CD4-positive, alpha-beta T cell treated with Interleukin-17A for 1 hour (primary cell): ENCODE results near the gene IRAG1.

ENCODE experiments used
- DNase-seq: peaks from one replicate; pipeline ENCODE4 v3.0.0-alpha.2; 2020

The IRAG1 gene, protein sequence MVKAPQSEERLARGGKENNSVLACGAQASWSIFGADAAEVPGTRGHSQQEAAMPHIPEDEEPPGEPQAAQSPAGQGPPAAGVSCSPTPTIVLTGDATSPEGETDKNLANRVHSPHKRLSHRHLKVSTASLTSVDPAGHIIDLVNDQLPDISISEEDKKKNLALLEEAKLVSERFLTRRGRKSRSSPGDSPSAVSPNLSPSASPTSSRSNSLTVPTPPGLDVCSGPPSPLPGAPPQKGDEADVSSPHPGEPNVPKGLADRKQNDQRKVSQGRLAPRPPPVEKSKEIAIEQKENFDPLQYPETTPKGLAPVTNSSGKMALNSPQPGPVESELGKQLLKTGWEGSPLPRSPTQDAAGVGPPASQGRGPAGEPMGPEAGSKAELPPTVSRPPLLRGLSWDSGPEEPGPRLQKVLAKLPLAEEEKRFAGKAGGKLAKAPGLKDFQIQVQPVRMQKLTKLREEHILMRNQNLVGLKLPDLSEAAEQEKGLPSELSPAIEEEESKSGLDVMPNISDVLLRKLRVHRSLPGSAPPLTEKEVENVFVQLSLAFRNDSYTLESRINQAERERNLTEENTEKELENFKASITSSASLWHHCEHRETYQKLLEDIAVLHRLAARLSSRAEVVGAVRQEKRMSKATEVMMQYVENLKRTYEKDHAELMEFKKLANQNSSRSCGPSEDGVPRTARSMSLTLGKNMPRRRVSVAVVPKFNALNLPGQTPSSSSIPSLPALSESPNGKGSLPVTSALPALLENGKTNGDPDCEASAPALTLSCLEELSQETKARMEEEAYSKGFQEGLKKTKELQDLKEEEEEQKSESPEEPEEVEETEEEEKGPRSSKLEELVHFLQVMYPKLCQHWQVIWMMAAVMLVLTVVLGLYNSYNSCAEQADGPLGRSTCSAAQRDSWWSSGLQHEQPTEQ

DNA sequence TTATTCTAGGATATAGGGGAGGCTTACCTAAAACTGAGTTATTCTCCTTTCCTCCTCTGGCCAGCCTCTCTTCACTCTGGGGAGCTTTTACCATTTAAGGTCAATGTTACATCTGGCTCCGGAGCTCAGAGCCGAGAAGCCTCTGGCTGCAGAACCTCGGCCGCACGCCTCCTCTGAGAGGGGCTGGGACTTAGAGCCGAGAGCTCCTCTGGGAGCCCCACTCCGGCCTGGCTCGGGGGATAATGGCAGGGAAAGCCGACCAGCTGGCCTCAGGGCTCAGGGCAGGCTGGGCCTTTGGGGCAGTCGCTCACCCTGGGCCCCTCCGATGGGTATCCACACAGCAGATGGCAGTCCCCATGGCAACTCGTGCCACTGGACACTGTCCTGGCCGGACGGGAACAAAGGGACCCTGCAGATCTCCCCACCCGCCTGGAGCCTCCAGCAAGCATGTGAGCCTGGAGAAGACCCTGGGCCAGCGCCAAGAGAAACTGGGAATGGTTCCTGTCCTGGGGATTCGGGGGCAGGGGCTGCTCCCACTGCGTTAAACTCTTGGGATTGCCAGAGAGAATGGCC is at the start of gene IRAG1:
Gene IRAG1, minus strand, starts transcription at position 247 of the 573 bp plus-strand sequence. Its CDS starts 153 bp downstream, at position 94.
- DNase-seq = no peak

DNA sequence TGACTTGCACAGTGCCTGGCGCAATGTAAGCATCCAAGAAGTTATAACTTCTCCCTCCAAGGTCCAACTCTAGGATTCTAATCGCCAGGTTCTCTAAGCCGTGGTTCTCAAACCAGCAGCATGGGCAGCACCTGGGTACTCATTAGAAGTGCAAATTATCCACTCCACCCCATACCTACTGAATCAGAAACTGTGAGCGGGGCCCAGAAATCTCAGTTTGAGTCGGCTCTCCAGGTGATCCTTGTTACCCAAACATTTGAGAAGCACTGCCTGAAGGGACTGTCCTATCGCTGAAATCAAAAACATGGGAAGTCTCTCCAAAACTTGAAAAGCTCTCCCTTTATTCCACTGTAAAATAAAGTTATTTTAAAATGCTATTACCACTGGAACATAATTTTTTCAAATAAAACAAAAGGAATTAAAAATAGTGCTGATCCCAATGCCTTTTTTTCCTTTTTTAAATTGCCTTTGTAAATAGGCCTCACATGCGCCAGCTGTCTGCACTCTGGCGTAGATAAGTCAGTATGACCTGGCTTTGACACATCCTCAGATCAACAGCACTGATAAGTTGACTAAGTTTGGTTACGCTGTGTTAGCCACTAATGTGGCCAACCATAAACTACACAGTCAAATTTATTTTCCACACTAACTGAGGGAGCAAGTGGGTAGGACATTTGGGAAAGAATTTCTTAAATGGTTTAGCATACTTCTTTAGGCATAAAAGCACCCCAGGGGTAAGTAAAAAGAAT is 49.1 kb upstream of the IRAG1 start:
- peak; percentile 54 for DNase-seq

DNA sequence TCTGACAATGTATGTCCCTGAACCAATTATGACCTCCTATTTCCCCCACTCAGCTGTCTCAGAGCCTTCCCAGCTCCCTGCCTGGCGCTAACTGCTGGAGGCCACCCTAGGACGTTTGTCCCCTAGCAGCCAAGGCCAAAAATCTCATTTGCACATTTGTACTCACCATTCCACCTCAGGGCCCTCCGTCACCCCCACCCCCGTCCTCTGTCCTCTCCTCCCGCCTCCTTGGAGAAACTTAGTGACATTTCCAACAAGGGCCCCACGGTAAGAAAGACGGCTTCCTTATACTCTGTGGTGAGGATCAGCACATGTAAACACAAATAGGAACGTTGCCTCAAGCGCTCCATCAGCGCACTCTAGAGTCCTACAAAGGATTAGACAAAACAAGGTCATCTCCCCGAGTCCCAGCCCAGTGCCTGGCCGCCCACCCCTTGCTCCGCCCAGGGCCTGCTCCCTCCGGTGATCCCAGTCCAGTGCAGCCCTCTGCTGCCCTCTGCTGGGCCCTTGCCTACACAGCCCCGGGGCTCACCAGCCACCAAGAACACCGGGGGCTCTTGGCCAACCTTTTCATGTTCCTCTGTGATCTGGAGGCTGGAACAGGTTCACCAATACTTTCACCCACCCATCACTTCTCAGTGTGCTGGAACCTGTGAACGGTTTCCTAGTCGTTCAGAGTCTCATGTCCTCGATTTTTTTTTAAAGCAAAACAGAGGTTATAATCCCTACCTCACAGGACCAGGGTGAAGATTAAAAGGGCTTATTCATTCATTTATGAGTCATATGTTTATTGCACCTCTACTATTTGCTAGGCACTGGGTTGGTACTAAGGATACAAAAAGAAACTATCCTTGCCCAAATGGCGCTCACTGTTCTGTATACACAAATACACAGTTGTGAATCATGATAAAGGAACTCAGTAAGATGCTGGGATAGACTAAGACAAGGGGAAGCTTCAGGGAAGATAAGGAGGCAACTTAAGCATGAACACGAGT is 42.2 kb upstream of the IRAG1 start:
- DNase-seq = peak; percentile 86

DNA sequence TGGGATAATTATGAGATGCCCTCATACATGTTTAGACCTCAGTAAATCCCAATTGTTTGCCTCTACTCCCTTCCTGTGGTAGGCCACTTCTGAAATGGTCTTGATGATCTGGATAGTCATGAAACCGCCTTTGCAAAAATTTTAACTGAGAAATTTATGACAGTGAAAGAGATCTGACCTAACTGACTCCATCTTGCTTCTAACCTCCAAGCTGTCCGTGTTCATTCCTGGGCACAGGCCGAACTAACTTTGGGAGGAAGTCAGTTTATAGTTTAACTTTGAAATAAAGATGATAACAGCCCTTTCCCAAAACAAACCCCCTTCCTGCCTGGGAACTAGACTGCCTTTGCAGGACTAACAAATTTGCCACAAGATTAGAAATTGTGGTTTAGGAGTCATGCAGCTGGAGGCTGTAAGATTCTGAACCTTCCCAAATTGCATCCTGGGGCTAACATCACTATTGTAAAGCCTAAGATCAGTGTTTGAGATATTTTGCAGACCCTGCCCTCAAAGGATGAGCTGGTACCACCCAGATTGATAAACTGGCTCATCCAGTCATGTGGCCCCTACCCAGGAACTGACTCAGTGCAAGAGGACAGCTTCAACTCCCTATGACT is 37.6 kb upstream of the IRAG1 start:
- DNase-seq = no peak

DNA sequence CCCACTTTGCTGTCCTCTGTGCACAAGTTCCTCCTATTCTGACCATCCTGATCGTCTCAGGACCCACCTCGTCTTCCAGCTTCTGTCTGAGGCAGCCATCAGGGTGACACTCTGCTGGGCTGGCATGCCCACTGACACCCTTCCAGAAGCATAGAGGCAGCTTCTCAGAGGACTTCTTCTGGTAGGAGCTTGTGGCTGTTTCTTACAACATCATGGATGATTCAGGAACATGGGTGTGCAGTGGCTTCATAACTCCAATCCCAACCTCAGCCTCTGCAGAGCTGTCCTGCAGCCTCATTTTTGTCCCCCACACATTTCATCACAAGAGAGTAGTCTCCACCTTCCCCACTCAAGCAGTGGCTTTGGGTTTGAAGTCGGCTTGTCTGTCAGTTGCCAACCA is 36.6 kb upstream of the IRAG1 start:
- DNase-seq = no peak

DNA sequence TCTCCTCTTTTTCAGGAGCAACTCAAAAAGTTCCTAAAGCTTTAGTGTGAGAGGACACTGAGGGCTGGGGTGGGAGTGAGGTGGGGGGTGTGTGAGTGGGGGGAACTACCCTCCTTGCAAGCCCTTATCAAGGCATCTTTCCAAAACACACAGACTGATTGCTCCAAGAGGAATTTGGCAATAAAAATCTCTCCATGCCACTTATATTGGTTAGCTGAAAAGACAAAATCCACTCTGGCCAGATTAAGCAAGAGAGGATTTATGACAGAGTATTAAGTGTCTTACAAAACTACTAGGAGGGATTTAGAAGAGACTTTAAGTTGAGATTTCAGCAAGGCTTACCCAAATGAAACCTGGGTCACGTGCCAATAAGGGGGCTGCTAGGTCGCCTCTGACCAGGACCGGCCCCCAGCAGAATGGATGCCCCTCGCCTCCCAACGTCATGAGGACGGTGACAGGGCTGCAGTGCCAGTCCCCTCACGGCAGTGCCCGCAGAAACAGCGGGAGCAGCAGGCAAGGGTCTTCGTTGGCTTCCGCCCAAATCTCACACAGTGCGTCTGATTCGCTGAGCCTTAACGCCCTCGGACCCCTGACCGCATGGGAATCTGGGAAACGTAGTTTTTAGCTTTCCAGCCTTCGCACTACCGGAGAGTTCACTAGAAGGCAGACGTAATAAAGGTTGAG is 35.4 kb upstream of the IRAG1 start:
- no peak for DNase-seq

DNA sequence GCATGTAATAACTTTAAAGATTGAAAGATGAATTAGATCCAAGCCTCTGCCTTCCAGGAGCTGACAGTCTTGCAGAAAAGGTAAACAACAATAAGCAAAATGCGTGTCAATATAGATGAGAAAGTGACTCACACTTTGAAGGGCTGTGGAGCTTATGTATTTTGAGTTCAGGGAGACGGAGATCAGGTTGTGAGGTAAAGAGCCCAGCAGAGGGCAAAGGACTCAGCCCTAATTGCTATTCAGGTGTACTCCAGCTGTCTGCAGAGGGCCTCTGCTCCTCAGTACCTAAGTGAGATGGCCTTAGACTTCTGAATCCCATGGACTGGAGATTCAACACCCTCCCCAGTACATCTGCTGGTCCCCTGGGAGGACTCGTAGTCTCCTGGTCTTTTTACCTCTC is 34.6 kb upstream of the IRAG1 start:
- no peak for DNase-seq

DNA sequence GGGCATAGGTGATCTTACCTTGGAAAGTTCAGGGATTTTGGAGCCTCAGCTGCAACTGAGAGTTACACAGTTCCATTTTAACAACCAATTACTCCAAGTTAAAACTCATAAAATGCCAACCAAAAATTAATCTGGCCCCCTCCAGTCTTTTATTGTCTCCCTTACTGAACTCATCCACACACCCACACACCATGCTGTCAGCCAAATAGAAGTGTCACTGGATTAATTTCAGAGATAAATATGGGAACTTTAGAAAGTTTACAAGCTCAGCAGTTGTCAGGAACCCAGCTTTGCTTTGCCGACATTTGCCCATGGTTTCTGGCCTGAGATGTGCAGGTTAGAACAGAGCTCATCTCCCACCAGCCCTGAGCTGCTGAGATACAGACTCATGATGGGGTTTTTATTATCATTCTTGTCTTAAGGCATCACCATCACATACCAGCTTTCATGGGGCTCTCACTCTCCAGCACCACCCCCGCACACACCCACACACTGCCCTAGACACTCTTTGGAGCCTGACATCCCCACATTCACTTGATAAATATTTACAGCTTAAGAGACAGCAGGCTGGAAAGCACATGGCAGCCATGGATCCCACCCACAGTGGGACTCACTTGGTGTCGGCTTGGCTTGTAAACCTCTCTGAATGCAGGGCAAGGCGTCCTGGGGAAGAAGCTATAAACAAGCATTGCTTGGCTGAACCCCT is 33.7 kb upstream of the IRAG1 start:
- DNase-seq = no peak

DNA sequence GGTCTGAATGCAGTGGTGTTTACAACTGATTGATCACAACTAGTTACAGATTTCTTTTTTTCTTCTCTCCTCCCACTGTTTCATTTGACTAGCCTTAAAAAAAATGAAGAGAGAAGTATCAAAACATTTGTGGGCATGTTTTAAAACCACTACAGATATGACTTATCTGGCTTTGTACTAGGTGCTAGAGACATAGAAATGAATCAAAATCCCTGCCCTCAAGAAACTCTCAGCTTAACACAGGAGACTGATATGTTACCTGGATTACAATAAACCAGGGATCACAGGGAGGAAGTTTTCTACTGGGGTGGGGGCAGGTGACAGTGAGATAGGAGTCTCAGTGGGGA is 32.3 kb upstream of the IRAG1 start:
- DNase-seq = no peak

DNA sequence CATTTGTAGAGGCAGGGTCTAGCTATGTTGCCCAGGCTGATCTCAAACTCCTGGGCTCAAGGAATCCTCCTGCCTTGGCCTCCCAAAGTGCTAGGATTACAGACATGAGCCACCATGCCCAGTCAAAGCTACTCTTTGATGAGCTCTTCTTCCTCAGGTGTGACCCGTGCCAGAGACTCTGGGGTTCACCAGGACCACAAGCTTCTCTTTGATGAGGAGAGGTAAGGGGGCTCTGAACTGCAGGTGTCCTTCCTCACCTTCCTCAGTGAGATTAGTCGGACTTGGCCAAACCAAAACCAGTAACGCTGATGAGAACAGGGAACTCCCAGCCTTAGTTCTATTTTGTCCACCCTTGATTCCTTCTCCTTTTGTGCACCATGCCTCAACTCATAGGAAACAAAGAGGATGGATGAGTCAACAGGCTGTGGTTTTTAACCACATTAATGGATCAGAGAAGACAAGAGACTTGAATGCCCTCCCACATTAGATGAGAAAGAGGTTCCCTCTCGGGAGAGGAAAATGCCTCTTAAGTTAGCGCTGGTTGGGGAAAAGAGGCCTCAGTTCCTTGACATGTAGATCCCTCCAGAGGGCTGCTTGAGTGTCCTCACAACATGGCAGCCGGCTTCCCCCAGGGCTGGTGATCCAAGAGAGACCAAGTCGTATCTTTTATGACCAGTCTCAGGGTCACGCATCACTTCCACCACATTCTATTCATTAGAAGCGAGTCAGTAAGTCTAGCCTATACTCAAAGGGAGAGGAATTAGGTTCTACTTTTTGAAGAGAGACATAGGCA is 31.8 kb upstream of the IRAG1 start:
- DNase-seq = peak; percentile 27

DNA sequence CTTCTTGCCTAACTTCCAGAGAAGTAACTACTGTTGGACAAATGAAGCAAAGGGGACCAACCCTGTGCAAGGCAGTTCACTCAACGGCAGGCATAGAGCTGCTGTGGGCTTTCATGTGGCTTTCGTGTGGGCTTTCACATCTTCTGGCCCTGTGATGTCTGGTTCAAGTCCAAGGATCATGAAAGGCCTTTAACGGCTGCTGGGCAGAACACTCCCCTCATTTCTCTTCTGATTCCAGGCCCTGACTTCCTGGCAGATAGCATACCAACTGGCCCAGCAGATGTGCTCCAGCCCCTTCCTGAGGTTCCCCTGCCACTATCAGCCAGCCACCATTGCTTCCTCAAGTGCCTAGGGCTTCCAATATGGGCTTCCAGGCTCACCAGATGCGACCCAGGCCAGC is 28.8 kb upstream of the IRAG1 start:
- DNase-seq = no peak

DNA sequence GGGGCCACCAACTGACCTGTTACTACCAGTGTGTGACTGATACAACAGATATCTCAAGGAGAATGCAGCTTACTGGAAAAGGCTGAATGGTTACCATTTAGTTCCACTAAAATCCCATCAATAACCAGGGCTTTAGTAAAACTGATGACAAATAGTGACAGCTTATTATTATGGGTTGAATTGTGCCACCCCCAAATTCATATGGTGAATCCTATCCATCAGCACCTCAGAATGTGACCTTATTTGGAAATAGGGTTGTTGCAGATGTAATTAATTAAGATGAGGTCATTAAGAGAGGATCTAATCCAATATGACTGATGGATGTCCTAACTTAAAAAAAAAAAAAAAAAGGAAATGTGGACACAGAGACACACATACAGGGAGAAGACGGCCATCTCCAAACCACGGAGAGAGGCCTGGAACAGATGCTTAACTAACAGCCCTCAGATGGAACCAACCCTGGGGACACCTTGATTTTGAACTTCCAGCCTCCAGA is 27.4 kb upstream of the IRAG1 start:
- no peak for DNase-seq

DNA sequence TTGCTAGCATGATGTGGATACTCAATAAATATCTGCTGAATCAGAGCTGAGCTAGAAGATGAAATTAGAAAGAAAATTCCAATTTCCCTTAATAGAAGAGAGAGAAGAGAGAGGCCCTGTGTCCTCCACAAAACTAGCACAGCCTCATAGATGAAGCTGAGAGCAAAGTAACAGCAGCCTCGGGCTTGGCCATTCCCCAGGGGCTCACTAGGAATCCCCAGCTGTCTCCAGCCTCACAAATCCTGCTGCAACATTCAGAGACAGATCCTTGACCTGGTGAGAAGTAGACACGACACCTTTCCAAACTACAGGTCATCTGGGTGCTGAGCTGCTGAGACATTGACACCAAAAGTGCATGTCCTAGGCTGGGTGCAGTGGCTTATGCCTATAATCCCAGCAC is 26.1 kb upstream of the IRAG1 start:
- no peak for DNase-seq

DNA sequence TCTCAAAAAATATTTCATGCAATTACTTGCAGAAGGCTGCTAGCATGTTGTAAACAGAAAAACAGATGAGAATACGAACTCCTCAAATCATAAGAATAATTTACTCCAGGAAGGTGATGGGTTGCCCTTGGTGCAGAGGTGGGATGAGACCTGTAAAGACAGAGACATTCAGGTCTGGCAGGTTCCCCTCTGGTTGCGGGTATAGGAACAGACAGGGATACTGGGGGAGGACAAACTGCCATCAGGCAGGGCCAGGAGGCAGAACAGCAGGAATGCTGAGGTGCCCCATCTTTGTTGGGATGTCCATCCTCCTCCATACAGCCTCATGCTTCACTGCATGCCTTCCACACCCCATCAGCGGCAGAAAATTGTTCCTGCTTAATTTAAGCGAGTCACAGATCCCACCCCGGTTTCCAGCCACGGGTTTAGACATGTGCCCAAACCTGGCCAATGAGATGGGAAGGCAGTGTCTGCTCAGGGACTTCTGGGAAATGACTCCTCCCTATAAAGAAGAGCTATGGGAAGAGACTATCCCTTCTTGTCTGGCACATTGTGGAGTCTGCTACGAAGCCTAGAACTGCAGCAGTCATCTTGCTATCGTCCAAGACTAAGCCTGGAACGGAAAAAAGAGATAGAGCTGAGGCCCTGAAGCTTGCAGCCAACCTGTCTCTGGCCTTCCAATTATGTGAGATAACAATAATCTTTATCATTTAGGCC is 23.1 kb upstream of the IRAG1 start:
- no peak for DNase-seq

DNA sequence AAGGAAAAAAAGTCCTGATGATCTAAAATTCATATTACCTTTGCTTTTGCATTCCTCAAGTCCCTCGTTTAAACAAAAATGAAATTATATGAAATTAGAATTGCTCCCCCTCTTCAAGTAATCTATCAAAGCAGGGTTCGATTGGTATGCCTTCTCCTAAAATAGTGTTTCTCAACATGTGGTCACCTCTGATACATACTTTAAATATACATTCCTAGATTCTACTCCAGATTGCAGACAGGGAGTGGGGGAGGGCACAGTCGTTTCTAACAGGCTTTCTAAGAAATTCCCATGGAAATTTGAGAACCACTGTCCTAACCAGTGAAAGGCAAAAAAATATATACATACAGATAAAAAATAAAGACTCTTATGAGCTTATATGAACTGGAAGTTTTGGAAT is 22.6 kb upstream of the IRAG1 start:
- DNase-seq = no peak

DNA sequence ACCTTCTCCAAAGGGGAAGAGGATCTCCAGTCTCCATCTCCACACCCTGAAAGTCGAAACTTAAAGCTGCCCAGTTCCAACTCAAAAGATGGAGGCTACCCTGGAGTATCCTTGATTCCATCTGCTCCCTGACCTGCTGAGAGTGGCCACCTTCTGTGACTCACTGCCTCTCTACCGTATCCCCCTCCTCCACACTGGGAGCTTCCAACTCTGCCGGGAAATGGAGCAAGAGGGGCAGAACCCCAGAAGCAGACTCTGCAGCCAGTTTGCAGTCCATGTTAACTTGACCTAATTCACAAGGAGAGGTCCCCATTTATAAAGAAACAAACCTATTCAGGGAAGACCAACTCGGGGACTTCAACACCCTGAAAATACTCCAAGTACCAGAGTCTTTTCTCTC is 22.0 kb upstream of the IRAG1 start:
- DNase-seq = no peak

DNA sequence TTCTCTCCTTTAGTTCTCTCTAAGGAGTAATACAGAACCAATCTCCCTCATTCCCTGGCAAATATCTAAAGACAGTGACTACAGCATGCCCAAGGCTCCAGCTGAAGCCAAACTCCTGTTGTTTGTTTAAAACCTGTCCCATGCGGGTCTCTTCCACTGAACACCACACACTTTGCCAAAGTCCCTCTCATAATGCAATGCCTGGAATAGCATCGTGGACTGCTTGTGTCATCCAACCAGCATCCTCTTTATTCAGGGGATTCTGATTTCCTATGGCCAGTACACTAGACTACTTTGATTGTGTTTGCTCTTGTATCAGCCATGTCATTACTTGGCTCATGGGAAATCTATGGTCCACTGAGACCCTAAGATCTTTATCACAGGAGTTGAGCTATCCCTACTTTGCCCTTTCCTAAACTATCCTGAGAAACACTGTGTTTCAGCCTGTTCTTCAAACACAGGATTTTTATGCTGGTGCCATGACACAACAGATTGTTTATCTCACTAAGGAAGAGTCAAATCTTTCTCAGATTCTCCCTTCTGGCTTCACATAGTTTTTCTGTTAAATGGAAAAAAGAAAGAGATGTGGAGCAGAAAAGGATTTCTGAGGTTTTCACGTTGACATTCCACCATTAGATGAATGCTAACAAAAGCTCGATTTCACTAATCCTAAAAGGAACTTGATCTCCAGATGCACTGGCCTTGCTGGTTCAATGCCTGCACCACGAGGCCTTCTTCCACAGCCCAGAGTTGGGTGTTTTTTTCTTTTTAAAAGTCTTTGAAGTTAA is 15.9 kb upstream of the IRAG1 start:
- DNase-seq = no peak
